HG03175 (cell line): Measurements from ENCODE around the gene CMPK2.
"Not testable (repeated sequence)": the region's sequence is repeated elsewhere in the genome, so short reads cannot be mapped to it uniquely, and the experiment has no call there.

Experiments
- ATAC-seq: cut with Tn5 transposase; IDR thresholded peaks from one replicate; pipeline ENCODE4 v1.9.1; 2021; ENCODE audit warnings: mild to moderate bottlenecking, moderate library complexity; ENCODE audit not compliant: unreplicated experiment

CMPK2 gene, protein sequence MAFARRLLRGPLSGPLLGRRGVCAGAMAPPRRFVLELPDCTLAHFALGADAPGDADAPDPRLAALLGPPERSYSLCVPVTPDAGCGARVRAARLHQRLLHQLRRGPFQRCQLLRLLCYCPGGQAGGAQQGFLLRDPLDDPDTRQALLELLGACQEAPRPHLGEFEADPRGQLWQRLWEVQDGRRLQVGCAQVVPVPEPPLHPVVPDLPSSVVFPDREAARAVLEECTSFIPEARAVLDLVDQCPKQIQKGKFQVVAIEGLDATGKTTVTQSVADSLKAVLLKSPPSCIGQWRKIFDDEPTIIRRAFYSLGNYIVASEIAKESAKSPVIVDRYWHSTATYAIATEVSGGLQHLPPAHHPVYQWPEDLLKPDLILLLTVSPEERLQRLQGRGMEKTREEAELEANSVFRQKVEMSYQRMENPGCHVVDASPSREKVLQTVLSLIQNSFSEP

DNA sequence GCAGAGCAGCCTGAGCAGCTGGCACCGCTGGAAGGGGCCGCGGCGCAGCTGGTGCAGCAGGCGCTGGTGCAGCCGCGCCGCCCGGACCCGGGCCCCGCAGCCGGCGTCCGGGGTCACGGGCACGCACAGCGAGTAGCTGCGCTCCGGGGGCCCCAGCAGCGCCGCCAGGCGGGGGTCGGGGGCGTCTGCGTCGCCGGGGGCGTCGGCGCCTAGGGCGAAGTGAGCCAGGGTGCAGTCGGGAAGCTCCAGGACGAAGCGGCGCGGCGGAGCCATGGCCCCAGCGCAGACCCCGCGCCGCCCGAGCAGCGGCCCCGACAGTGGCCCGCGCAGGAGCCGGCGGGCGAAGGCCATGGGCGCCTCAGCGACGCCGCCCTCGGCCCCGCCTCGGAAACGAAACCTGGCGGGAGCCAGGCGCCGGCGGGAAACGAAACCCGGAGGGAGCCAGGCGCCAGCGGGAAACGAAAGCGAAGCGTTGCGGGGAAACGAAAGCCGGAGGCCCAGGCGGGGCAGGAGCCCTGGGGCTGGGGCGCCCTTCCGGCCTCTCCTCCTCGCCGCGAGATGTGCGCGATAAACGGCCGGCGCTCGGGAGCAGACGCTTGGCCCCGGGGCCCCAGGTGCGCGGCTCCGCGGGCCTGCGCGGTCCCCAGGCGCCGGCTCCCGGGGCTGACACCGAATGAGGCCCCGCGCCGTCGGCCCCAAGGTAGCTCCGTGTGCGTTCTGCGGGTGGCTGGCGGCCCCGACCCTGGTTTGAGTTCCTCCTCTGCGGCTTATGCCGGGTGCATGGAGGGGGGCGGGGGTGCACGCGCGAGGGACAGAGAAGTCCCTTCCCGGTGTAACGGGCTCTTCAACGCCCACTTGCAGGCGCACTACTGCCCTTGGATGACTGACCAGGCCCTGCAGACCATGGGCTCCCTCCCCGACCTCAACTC lies at the start of gene CMPK2:
CMPK2 (minus strand) TSS at position 562 of the 929 bp plus-strand sequence; CDS start at position 351, 211 bp downstream.
- peak; percentile 80 for ATAC-seq

- ATAC-seq = no peak
Observed at GRCh38 chr2:6915399-6915798, 49.7 kb upstream of the CMPK2 start.

DNA sequence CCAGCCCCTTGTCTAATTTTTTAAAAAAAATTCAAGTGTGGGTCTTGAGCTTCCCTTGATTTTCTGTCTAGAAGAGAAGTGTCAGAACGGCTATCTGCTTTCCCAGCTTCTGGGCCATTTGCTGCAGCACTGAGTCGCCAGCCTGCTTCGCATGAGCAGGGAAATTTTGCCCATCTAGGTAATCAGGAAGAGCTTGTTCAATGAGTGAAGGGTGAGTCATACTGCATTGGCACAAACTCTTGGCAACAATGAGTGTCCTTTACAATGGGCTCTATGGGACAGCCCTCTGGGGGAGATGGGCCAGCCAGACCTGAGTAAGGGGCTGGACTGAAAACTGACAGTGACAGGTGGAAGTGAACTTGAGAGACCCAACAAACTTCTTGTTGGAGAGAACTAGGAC lies 49.1 kb upstream of the CMPK2 start:
- ATAC-seq = no peak

- no peak for ATAC-seq
Observed at GRCh38 chr2:6913415-6914157, 47.9 kb upstream of the CMPK2 start.

DNA sequence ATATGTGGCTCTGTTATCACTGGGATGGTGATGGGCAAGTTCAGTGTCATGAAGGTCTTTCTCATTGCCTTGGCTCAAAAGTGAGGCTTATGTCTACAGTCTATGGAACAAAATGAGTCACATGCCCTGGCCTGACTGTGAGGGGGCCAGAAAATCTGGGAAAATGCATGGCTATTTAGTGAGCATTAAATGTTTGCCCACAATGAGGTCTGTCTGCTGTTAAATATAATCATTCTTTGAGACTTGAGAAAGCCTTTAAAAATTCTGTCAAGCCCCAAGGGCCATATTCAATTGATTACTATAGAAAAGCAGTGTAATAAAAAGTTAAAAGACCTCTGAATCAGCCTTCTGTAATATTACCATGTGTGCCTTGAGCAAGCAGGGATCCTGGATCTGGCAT lies 46.0 kb upstream of the CMPK2 start:
- ATAC-seq = no peak

GRCh38 chr2:6909431-6910385 lies 44.0 kb upstream of the CMPK2 start:
- ATAC-seq = peak; percentile 98

GRCh38 chr2:6908291-6908690 lies 42.6 kb upstream of the CMPK2 start:
- ATAC-seq = no peak

GRCh38 chr2:6906165-6906741 lies 40.5 kb upstream of the CMPK2 start:
- no peak for ATAC-seq

DNA sequence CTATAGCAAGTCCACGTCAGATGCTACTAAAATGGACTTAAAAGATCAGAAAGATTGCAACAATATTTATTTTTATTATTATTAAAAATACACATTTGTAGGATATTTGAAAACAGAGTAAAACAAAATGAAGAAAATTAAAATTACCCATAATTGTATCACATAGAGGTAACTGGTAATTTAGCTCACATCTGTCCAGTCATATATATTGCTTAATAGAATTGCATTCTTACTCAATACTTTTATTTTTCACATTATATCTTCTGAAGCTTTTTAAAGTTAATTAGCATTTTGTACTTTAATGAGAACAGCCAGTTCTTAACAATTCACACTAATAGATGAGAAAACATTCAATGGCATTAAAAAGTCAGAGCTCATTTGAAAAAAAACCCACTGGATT lies 40.0 kb upstream of the CMPK2 start:
- no peak for ATAC-seq

GRCh38 chr2:6902581-6902980 lies 36.9 kb upstream of the CMPK2 start:
- not testable (repeated sequence) for ATAC-seq

DNA sequence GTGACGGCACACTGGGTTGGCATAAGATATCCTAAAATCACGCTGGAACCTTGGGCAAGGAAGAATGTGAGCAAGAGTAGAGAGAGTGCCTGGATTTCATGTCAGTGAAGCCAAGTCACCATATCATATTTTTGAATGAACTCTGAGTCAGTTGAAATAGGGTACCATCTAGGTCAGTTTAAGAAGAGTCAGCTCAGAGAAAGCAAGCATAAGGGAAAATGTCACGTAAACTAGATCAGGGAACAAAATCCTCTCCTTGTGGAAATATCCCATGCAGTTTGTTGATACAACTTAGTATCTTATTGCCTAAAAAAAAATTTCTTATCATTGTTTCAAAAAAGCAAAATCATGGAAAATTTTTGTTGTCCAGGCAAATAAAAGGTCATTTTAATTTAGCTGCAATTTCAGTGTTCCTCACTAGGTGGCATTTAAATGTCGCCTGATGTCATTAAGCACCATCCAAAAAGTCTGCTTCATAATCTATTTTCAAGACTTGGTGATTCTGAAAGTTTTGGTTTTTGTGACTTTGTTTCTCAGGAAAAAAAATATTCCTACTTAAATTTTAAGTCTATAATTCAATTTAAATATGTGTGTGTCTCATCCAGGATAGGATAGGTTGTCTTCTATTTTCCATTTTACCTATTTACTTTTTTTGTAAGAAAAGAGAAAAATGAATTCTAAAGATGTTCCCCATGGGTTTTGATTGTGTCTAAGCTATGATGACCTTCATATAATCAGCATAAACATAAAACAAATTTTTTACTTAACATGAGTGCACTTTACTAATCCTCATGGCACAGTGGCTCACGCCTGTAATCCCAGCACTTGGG lies 31.4 kb upstream of the CMPK2 start:
- ATAC-seq = peak; percentile 59

GRCh38 chr2:6893876-6894482 lies 28.3 kb upstream of the CMPK2 start:
- ATAC-seq = no peak

- no peak for ATAC-seq
Observed at GRCh38 chr2:6888724-6889123, 23.0 kb upstream of the CMPK2 start.

GRCh38 chr2:6887751-6888192 lies 22.1 kb upstream of the CMPK2 start:
- ATAC-seq = no peak

GRCh38 chr2:6885968-6886367 lies 20.3 kb upstream of the CMPK2 start:
- no peak for ATAC-seq

GRCh38 chr2:6885551-6885950 lies 19.8 kb upstream of the CMPK2 start:
- no peak for ATAC-seq

DNA sequence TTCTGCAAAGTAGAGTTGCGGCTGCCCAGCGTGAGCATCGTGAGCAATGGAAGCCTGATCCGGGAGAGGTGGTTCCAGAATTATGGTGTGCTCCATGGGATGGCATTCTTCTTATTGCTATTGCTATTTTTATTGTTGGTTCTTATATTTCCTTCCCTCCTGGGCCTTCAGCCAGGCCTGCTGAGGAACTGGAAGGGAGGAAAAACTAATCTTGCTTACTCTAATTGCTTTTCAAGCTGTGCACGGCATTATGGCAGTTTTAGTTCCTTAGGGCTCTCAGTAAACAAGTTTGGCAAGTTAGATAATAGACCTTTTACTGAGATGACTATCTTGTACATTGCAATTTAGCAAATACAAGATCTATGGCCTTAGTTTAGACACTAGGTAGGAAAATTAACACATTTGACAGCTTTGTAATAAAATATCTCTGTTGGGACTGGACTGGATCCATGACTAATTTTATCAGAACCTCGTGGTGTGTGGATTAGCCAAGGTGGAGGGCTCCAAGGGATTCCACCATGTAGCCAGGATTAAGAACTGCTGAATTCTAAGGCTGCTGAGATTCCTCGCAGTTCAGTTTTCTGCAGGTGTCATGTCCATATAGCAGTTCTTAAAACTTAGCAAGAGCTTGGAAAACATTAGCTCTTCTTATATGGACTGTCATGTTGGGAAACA lies 17.9 kb upstream of the CMPK2 start:
- ATAC-seq = no peak

GRCh38 chr2:6881516-6881915 lies 15.8 kb upstream of the CMPK2 start:
- no peak for ATAC-seq
